Liver (tissue), 9 donors: ENCODE measurements around the gene BNC2. TPM values are rescaled to one million over a fixed set of nuclear protein-coding genes. Genes with fewer than 3 reads are reported as not detected.

Source experiments
- DNase-seq: peaks from one replicate; pipeline ENCODE4 v3.0.0-alpha.2; 2017; ENCODE audit warnings: low spot score
- H3K27ac ChIP-seq, 2 donors: one replicate each; pipeline ENCODE4 v1.7.0; 2013; ENCODE audit warnings: inconsistent platforms in 2 of 2, low read length in 2 of 2, control low read depth in 1 of 2, low read depth in 1 of 2, mild to moderate bottlenecking in 1 of 2
- H3K27me3 ChIP-seq, 4 donors: one replicate each; pipeline versions ENCODE4 v1.6.1 to v1.7.0; 2013; ENCODE audit warnings: low read length in 3 of 4, inconsistent platforms in 1 of 4, mild to moderate bottlenecking in 1 of 4, moderate library complexity in 1 of 4; ENCODE audit not compliant: control insufficient read depth in 4 of 4, insufficient read depth in 4 of 4
- H3K36me3 ChIP-seq, 4 donors: one replicate each; pipeline versions ENCODE4 v1.6.1 to v1.7.0; 2013; ENCODE audit warnings: low read length in 3 of 4, mild to moderate bottlenecking in 3 of 4, low read depth in 1 of 4, moderate library complexity in 1 of 4; ENCODE audit not compliant: control insufficient read depth in 4 of 4, insufficient read depth in 3 of 4
- H3K4me1 ChIP-seq, 4 donors: one replicate each; pipeline versions ENCODE4 v1.6.1 to v1.7.0; 2013; ENCODE audit warnings: low read length in 3 of 4, mild to moderate bottlenecking in 3 of 4, moderate library complexity in 1 of 4; ENCODE audit not compliant: control insufficient read depth in 4 of 4, insufficient read depth in 4 of 4
- H3K4me3 ChIP-seq, 3 donors: one replicate each; pipeline versions ENCODE4 v1.6.1 to v1.7.0; 2013; ENCODE audit warnings: low read length in 3 of 3, control low read depth in 1 of 3, low read depth in 1 of 3, mild to moderate bottlenecking in 1 of 3
- H3K9ac ChIP-seq, 2 donors: one replicate each; pipeline ENCODE4 v1.7.0; 2013; ENCODE audit warnings: low read length in 2 of 2, mild to moderate bottlenecking in 2 of 2, moderate library complexity in 2 of 2, control low read depth in 1 of 2, low read depth in 1 of 2
- H3K9me3 ChIP-seq, 4 donors: one replicate each; pipeline versions ENCODE4 v1.6.1 to v1.7.0; 2013; ENCODE audit warnings: low read length in 3 of 4; ENCODE audit not compliant: control insufficient read depth in 4 of 4
- ATF3 ChIP-seq: IDR thresholded peaks from 2 replicates; pipeline ENCODE4 v1.6.1; 2016; ENCODE audit warnings: antibody characterized with exemption
- CTCF ChIP-seq: fragments of 150-350 bp; IDR thresholded peaks from 2 replicates; pipeline ENCODE4 v1.5.1; 2017; ENCODE audit warnings: improper control_type of control experiment, low read depth, low read length; ENCODE audit not compliant: missing input control
- EGR1 ChIP-seq, 2 donors: IDR thresholded peaks; 2 replicates each; pipeline ENCODE4 v1.6.1; 2016 to 2018; ENCODE audit warnings: antibody characterized with exemption in 2 of 2, low read depth in 2 of 2
- FOXA1 ChIP-seq: IDR thresholded peaks from 2 replicates; pipeline ENCODE4 v1.6.1; 2016; ENCODE audit warnings: antibody characterized with exemption
- FOXA2 ChIP-seq: IDR thresholded peaks from 2 replicates; pipeline ENCODE4 v1.6.1; 2016; ENCODE audit warnings: antibody characterized with exemption
- GABPA ChIP-seq, 2 donors: IDR thresholded peaks in 1 of 2; conservative IDR thresholded peaks in 1 of 2; 2 replicates each; pipeline ENCODE4 v1.6.1; 2016; ENCODE audit warnings: antibody characterized with exemption in 2 of 2, mild to moderate bottlenecking in 1 of 2, moderate library complexity in 1 of 2
- HNF4A ChIP-seq, 2 donors: conservative IDR thresholded peaks; 2 replicates each; pipeline ENCODE4 v1.6.1; 2016; ENCODE audit warnings: antibody characterized with exemption in 2 of 2, mild to moderate bottlenecking in 2 of 2
- HNF4G ChIP-seq: IDR thresholded peaks from 2 replicates; pipeline ENCODE4 v1.6.1; 2016; ENCODE audit warnings: antibody characterized with exemption
- JUND ChIP-seq, 2 donors: IDR thresholded peaks; 2 replicates each; pipeline ENCODE4 v1.6.1; 2016; ENCODE audit warnings: antibody characterized with exemption in 2 of 2
- MAX ChIP-seq: IDR thresholded peaks from 2 replicates; pipeline ENCODE4 v1.6.1; 2016; ENCODE audit warnings: antibody characterized with exemption
- NR2F2 ChIP-seq: IDR thresholded peaks from 2 replicates; pipeline ENCODE4 v1.6.1; 2016; ENCODE audit warnings: antibody characterized with exemption
- RAD21 ChIP-seq, 2 donors: IDR thresholded peaks; 2 replicates each; pipeline ENCODE4 v1.6.1; 2016; ENCODE audit warnings: antibody characterized with exemption in 2 of 2, mild to moderate bottlenecking in 2 of 2
- REST ChIP-seq: IDR thresholded peaks from 2 replicates; pipeline ENCODE4 v1.6.1; 2016; ENCODE audit warnings: antibody characterized with exemption, mild to moderate bottlenecking
- RXRA ChIP-seq, 2 donors: IDR thresholded peaks; 2 replicates each; pipeline ENCODE4 v1.6.1; 2017 to 2018; ENCODE audit warnings: antibody characterized with exemption in 2 of 2, mild to moderate bottlenecking in 1 of 2
- SP1 ChIP-seq: IDR thresholded peaks from 2 replicates; pipeline ENCODE4 v1.6.1; 2018; ENCODE audit warnings: antibody characterized with exemption, mild to moderate bottlenecking
- TAF1 ChIP-seq: conservative IDR thresholded peaks from 2 replicates; pipeline ENCODE4 v1.6.1; 2016; ENCODE audit warnings: antibody characterized with exemption, mild to moderate bottlenecking
- YY1 ChIP-seq: IDR thresholded peaks from 2 replicates; pipeline ENCODE4 v1.6.1; 2016; ENCODE audit warnings: antibody characterized with exemption, mild to moderate bottlenecking
- ZBTB33 ChIP-seq: IDR thresholded peaks from 2 replicates; pipeline ENCODE4 v1.6.1; 2016; ENCODE audit warnings: antibody characterized with exemption
- WGBS: extraction: QIAGEN DNeasy Blood & Tissue Kit; methylation state at CpG from one replicate; pipeline ENCODE4 v1.1.7; 2013; 5-methylcytosine and 5-hydroxymethylcytosine counted together
- polyA plus RNA-seq, 2 donors: library from polyadenylated mRNA; stranded (reverse) in 1 of 2; unstranded in 1 of 2; fragments of 200-250 nt in 1 of 2; fragments of >200 nt in 1 of 2; fragmentation: Nextera tagmentation in 1 of 2; extraction: Ambion mirVana in 1 of 2; gene quantifications; one replicate each; pipeline versions ENCODE4 v1.2.1 to v1.2.3, GENCODE V29; 2013 to 2015
- total RNA-seq, 2 donors: library from RNA; depleted of rRNA; stranded (reverse); fragments of >200 nt; gene quantifications; one replicate each; pipeline ENCODE4 v1.2.3, GENCODE V29; 2014
- donor health status: healthy.
- donor health status: healthy.
- donor health status: healthy.
- donor health status: healthy.
- donor health status: healthy.

Gene BNC2
- total and polyA plus RNA-seq, 4 donors = 0.07 to 0.67 (median 0.08) TPM

GRCh38 chr9:16396389-16396788 is 474.1 kb downstream of the BNC2 start (continued):
- no peak for TF ChIP-seq ATF3

- Histone ChIP-seq H3K9me3 (no peaks in the 10 kb centered on the region), H3K9ac (no peak overlapping the region), H3K27ac (no peak overlapping the region), H3K4me1 (peaks cover 0 to under 1% (median 0%) of the 10 kb centered on the region in 4 donors), H3K27me3 (no peaks in the 10 kb centered on the region), H3K4me3 (no peak overlapping the region), H3K36me3 (no peaks in the 10 kb centered on the region)
- no peak for DNase-seq
- WGBS = 81% methylated on average over 2 of the region's 2 CpGs
- TF ChIP-seq JUND (IDR thresholded peaks at IDR 0.05) (no peak), NR2F2 (no peak), RAD21 (IDR thresholded peaks at IDR 0.05) (no peak), GABPA (IDR thresholded peaks at IDR 0.05 in 1 of 2, conservative IDR thresholded peaks at IDR 0.05 in 1 of 2) (no peak), SP1 (no peak), HNF4A (conservative IDR thresholded peaks at IDR 0.05) (no peak), HNF4G (no peak), FOXA1 (no peak)
Observed at GRCh38 chr9:16391369-16391768, 479.1 kb downstream of the BNC2 start.

- WGBS = 81% methylated on average over 2 of the region's 2 CpGs
- Histone ChIP-seq H3K9me3 (no peaks in the 10 kb centered on the region), H3K27me3 (no peaks in the 10 kb centered on the region), H3K4me3 (no peak overlapping the region), H3K9ac (no peak overlapping the region), H3K36me3 (no peaks in the 10 kb centered on the region), H3K27ac (no peak overlapping the region), H3K4me1 (peaks cover 0 to 2% (median 0%) of the 10 kb centered on the region in 4 donors)
- DNase-seq = no peak
- TF ChIP-seq ATF3 (no peak), HNF4A (conservative IDR thresholded peaks at IDR 0.05) (no peak), REST (no peak), RXRA (IDR thresholded peaks at IDR 0.05) (no peak), EGR1 (IDR thresholded peaks at IDR 0.05; ENCODE audit: low read depth in 2 of 2) (no peak), FOXA2 (no peak), TAF1 (no peak), ZBTB33 (no peak), NR2F2 (no peak), FOXA1 (no peak), HNF4G (no peak), CTCF (no peak), YY1 (no peak), MAX (no peak)
Observed at GRCh38 chr9:16387382-16387781, 483.1 kb downstream of the BNC2 start.
